Activated CD8-positive, alpha-beta memory T cell treated with anti-CD3 and anti-CD28 coated beads, Interleukin-2, amount 50 U/mL, for 1 hour (primary cell): ENCODE results near the gene FADS2.

Source experiments
- DNase-seq: peaks from one replicate; pipeline ENCODE4 v3.0.0-alpha.2; 2020; ENCODE audit errors: extremely low read depth

FADS2 gene

GRCh38 chr11:61847914-61848581 is 19.9 kb downstream of the FADS2 start:
- no peak for DNase-seq

GRCh38 chr11:61848631-61849030 is 20.5 kb downstream of the FADS2 start:
- DNase-seq: no peak

- no peak for DNase-seq
Measured at GRCh38 chr11:61850687-61851086, 22.6 kb downstream of the FADS2 start.

GRCh38 chr11:61851113-61851899 is 23.2 kb downstream of the FADS2 start:
- DNase-seq: no peak

GRCh38 chr11:61851900-61852295 is 23.8 kb downstream of the FADS2 start:
- no peak for DNase-seq

- no peak for DNase-seq
Measured at GRCh38 chr11:61853698-61854169, 25.6 kb downstream of the FADS2 start.

- no peak for DNase-seq
Measured at GRCh38 chr11:61854206-61854895, 26.3 kb downstream of the FADS2 start.

- DNase-seq: no peak
Measured at GRCh38 chr11:61854966-61855714, 27.0 kb downstream of the FADS2 start.

- no peak for DNase-seq
Measured at GRCh38 chr11:61855939-61856680, 28.0 kb downstream of the FADS2 start.

- DNase-seq: no peak
Measured at GRCh38 chr11:61860054-61860903, 32.2 kb downstream of the FADS2 start.

- no peak for DNase-seq
Measured at GRCh38 chr11:61861634-61862033, 33.5 kb downstream of the FADS2 start.

- no peak for DNase-seq
Measured at GRCh38 chr11:61862714-61863547, 34.8 kb downstream of the FADS2 start.

GRCh38 chr11:61863548-61864081 is 35.5 kb downstream of the FADS2 start:
- no peak for DNase-seq

GRCh38 chr11:61864814-61865775 is 37.0 kb downstream of the FADS2 start:
- DNase-seq: no peak

GRCh38 chr11:61866231-61866957 is 38.3 kb downstream of the FADS2 start:
- DNase-seq: no peak

GRCh38 chr11:61866958-61867343 is 38.9 kb downstream of the FADS2 start:
- no peak for DNase-seq
